GM23248 (cell line): ENCODE data around the gene KCTD16. TPM values are rescaled to one million over a fixed set of nuclear protein-coding genes. Genes with fewer than 3 reads are reported as not detected.

Experiments used
- DNase-seq: peaks from one replicate; pipeline ENCODE4 v3.0.0-alpha.2; 2015
- H2AFZ ChIP-seq: fragments of 200-600 bp; sonication (generic); 2 replicates; pipeline ENCODE4 v1.6.1; 2016; ENCODE audit warnings: antibody characterized with exemption
- H3F3A ChIP-seq: fragments of 200-600 bp; sonication (generic); 2 replicates; pipeline ENCODE4 v1.6.1; 2016; ENCODE audit warnings: mild to moderate bottlenecking, antibody characterized with exemption, mixed run types; ENCODE audit not compliant: insufficient read depth
- H3K27ac ChIP-seq: fragments of 200-600 bp; sonication (generic); 2 replicates; pipeline ENCODE4 v1.5.1; 2016; ENCODE audit warnings: mild to moderate bottlenecking
- H3K27me3 ChIP-seq: fragments of 200-600 bp; sonication (generic); replicated peaks from 2 replicates; pipeline ENCODE4 v1.6.1; 2016; ENCODE audit warnings: mild to moderate bottlenecking; ENCODE audit not compliant: insufficient read depth
- H3K36me3 ChIP-seq: fragments of 200-600 bp; sonication (generic); 2 replicates; pipeline ENCODE4 v1.6.1; 2016; ENCODE audit warnings: low read depth, mild to moderate bottlenecking
- H3K4me1 ChIP-seq: fragments of 200-600 bp; sonication (generic); 2 replicates; pipeline ENCODE4 v1.6.1; 2016; ENCODE audit warnings: mild to moderate bottlenecking; ENCODE audit not compliant: insufficient read depth
- H3K4me2 ChIP-seq: fragments of 200-600 bp; sonication (generic); one replicate; pipeline ENCODE4 v1.6.1; 2016; ENCODE audit warnings: mild to moderate bottlenecking; ENCODE audit not compliant: unreplicated experiment
- H3K4me3 ChIP-seq: fragments of 200-600 bp; sonication (generic); 2 replicates; pipeline ENCODE4 v1.5.1; 2016; ENCODE audit warnings: mild to moderate bottlenecking
- H3K79me2 ChIP-seq: fragments of 200-600 bp; sonication (generic); 2 replicates; pipeline ENCODE4 v1.6.1; 2016; ENCODE audit warnings: mild to moderate bottlenecking; ENCODE audit not compliant: insufficient read depth
- H3K9ac ChIP-seq: fragments of 200-600 bp; sonication (generic); 2 replicates; pipeline ENCODE4 v1.6.1; 2016; ENCODE audit warnings: mild to moderate bottlenecking
- H3K9me2 ChIP-seq: fragments of 200-600 bp; sonication (generic); 2 replicates; pipeline ENCODE4 v1.6.1; 2016; ENCODE audit warnings: mixed run types, mild to moderate bottlenecking, moderate library complexity; ENCODE audit not compliant: insufficient read depth
- H3K9me3 ChIP-seq: fragments of 200-600 bp; sonication (generic); one replicate; pipeline ENCODE4 v1.6.1; 2017; ENCODE audit warnings: low read depth
- H4K20me1 ChIP-seq: fragments of 200-600 bp; sonication (generic); 2 replicates; pipeline ENCODE4 v1.6.0; 2016; ENCODE audit not compliant: insufficient read depth
- EZH2 ChIP-seq: fragments of 200-600 bp; sonication (generic); IDR thresholded peaks from 2 replicates; pipeline ENCODE4 v1.6.1; 2018; ENCODE audit warnings: antibody characterized with exemption, mild to moderate bottlenecking; ENCODE audit not compliant: insufficient read depth, poor library complexity, severe bottlenecking
- EZH2phosphoT487 ChIP-seq: fragments of 200-600 bp; sonication (generic); IDR thresholded peaks from 2 replicates; pipeline ENCODE4 v1.6.1; 2018; ENCODE audit warnings: antibody characterized with exemption, moderate library complexity, mild to moderate bottlenecking, low read depth; ENCODE audit not compliant: insufficient read depth
- WGBS, 2 experiments: methylation state at CpG; one replicate each; pipeline ENCODE4 v1.1.6; 2015 to 2017; ENCODE audit warnings: low lambda C conversion rate in 2 of 2, low coverage in 1 of 2; ENCODE audit errors: missing lambda C conversion rate in 2 of 2; 5-methylcytosine and 5-hydroxymethylcytosine counted together
- in situ Hi-C: fragments of 300-500 bp; cut with MboI; formaldehyde crosslinking; loops from 2 replicates; pipeline ENCODE4 v1.15.0; 2020
- polyA plus RNA-seq: library from polyadenylated mRNA; unstranded; fragments of >200 nt; fragmentation: Nextera tagmentation; extraction: Ambion mirVana; gene quantifications from 2 replicates; pipeline ENCODE4 v1.2.1, GENCODE V29; 2016
- total RNA-seq: library from RNA; depleted of rRNA; stranded (reverse); fragments of >200 nt; shearing (Covaris generic); gene quantifications from 2 replicates; pipeline ENCODE4 v1.2.3, GENCODE V29; 2014

Gene KCTD16
- total and polyA plus RNA-seq, 2 experiments from 2014 or later, result 0.25 to 0.65 TPM

DNA sequence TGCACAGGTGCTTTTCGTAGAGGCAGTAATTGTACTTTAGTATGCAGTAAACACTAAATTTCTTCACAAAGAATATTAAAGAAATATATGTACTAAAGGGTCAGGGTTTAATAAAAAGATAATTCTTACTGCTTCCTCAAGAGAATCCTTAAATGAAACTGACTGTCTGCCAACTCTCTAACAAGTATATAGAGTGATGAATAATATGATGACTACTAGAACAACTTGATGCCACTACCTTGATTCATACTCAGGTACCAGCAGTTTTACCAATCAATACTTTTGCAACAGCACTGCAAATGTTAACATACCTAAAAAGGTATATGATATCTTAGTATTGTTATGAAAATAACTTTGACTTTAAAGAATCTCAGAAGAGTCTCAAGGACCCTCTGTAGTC, 4.0 kb upstream of the KCTD16 start:
- Histone ChIP-seq H3K4me2 (peak overlapping the region; percentile 99), H3K9me2 (no peaks in the 10 kb centered on the region), H3K4me3 (peak overlapping the region; percentile 97; the same call in 1 of the 2 replicates), H4K20me1 (0 out of 2 replicates have a peak, but pooled peaks cover 6% of the 10 kb centered on the region), H3K9ac (no peak overlapping the region), H3F3A (peaks cover 67% of the 10 kb centered on the region), H3K36me3 (peaks cover 73% of the 10 kb centered on the region), H3K79me2 (peaks cover 87% of the 10 kb centered on the region), H3K4me1 (peaks cover 54% of the 10 kb centered on the region), H3K9me3 (no peaks in the 10 kb centered on the region), H3K27ac (no peak overlapping the region), H3K27me3 (no peaks in the 10 kb centered on the region), H2AFZ (no peak overlapping the region)
- peak; percentile 45 for DNase-seq
- WGBS, 2 experiments, result 98 to 100% methylated on average over 1 of the region's 1 CpG
- TF ChIP-seq EZH2phosphoT487, result no peak
- in situ Hi-C loops, result no loop called here

DNA sequence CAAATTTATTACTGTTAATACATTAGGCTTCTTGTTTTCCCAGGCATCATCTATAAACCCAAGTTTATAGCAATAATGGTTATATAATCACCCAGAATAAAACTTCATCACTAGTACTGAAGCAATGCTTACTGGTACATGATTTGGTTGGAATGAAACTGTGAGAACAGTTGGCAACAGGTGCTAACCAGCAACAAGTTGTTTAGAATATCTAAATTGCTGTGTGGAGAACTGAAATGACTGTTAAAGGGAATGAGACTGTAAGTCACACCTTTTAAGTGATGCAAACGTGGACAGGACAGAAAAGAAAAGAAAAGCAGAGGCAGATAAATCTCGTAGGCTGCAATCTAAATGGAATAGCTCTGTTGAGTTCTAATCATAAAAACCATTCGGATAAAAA, 2.7 kb upstream of the KCTD16 start:
- Histone ChIP-seq H3K4me3 (peak overlapping the region; percentile 97), H3K27me3 (no peaks in the 10 kb centered on the region), H3K9me3 (no peaks in the 10 kb centered on the region), H3K9me2 (no peaks in the 10 kb centered on the region), H3K4me2 (peak overlapping the region; percentile 99), H2AFZ (no peak overlapping the region), H3K27ac (no peak overlapping the region), H3K4me1 (peaks cover 47% of the 10 kb centered on the region), H4K20me1 (0 out of 2 replicates have a peak, but pooled peaks cover 6% of the 10 kb centered on the region), H3K36me3 (peaks cover 60% of the 10 kb centered on the region), H3K9ac (peak overlapping the region; percentile 98; the same call in 1 of the 2 replicates), H3F3A (peaks cover 54% of the 10 kb centered on the region), H3K79me2 (peaks cover 74% of the 10 kb centered on the region)
- TF ChIP-seq EZH2phosphoT487 (no peak), EZH2 (no peak)
- 78 to 82% methylated on average over 3 of the region's 3 CpGs for WGBS, 2 experiments
- DNase-seq, result no peak
- in situ Hi-C loops, result no loop called here

DNA sequence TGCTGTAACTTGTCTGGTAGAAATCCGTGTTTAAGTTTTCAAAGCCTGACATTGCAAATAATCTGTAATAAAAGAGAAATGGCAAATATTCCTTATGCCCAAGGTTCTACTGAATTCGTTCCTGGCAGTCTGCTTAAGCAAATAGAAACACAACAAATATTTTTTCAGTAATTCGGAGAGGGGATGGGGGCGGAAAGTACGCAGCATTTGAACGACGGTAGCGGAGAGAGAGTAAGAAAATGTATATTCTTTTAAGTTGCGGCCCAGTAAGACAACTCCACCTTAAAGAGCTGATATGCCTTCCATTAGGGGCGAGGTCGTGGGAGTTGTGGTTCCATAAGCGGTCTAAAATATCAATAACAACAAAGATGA, 783 bp upstream of the KCTD16 start:
- H3K9me2 ChIP-seq, result no peaks in the 10 kb centered on the region
- H4K20me1 ChIP-seq, result 0 out of 2 replicates have a peak, but pooled peaks cover 6% of the 10 kb centered on the region
- peak overlapping the region; percentile 98 for H3K9ac ChIP-seq
- H2AFZ ChIP-seq, result peak overlapping the region; percentile 88
- no peaks in the 10 kb centered on the region for H3K27me3 ChIP-seq
- 1 to 3% methylated on average over 12 of the region's 12 CpGs for WGBS, 2 experiments
- in situ Hi-C loops, result no loop called here
- no peak for TF ChIP-seq EZH2
- no peak for TF ChIP-seq EZH2phosphoT487
- H3K4me3 ChIP-seq, result peak overlapping the region; percentile 97
- peaks cover 44% of the 10 kb centered on the region for H3F3A ChIP-seq
- no peak for DNase-seq
- peak overlapping the region; percentile 93 for H3K27ac ChIP-seq
- no peaks in the 10 kb centered on the region for H3K9me3 ChIP-seq
- H3K36me3 ChIP-seq, result peaks cover 42% of the 10 kb centered on the region
- peaks cover 37% of the 10 kb centered on the region for H3K4me1 ChIP-seq
- peaks cover 55% of the 10 kb centered on the region for H3K79me2 ChIP-seq
- H3K4me2 ChIP-seq, result peak overlapping the region; percentile 99

DNA sequence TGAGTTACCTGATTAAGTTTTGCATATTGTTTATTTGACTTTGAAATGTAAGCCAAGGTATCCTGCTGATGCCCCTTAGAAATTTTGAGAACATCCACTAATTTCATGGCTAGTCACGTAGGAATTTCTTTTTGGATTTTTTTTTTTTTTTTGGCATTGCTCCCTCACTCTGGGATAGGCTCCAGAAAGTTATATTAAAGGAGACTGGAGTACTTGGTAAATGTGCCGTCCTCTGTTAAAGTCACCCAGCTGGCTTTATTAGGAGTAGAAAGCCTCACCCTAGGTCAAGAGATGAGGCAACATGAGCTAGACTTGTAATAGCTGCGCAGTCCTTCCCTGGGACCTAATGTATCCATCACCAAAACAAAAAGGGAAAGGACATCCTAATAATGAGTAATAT, 3.1 kb downstream of the KCTD16 start:
- no peak for TF ChIP-seq EZH2
- TF ChIP-seq EZH2phosphoT487, result no peak
- Histone ChIP-seq H3K36me3 (0 out of 2 replicates have a peak, but pooled peaks cover 7% of the 10 kb centered on the region), H3K27ac (no peak overlapping the region), H3K4me1 (peaks cover 21% of the 10 kb centered on the region), H4K20me1 (no peaks in the 10 kb centered on the region), H2AFZ (0 out of 2 replicates have a peak overlapping the region, but pooled peaks have one; percentile 16), H3K9me2 (no peaks in the 10 kb centered on the region), H3K27me3 (no peaks in the 10 kb centered on the region), H3K4me2 (no peak overlapping the region), H3K9ac (no peak overlapping the region), H3K9me3 (no peaks in the 10 kb centered on the region), H3K4me3 (no peak overlapping the region), H3F3A (peaks cover 25% of the 10 kb centered on the region; the same call in 1 of the 2 replicates), H3K79me2 (peaks cover 16% of the 10 kb centered on the region)
- 48 to 52% methylated on average over 3 of the region's 3 CpGs for WGBS, 2 experiments
- in situ Hi-C loops, result no loop called here
- DNase-seq, result no peak
